Stimulated activated effector memory CD8-positive, alpha-beta T cell treated with anti-CD3 and anti-CD28 coated beads, Interleukin-12 subunit alpha, Interleukin-12 subunit beta, amount 100 ng/mL, for 72 hours (primary cell): ENCODE data around the gene CLDN9.

ENCODE experiments used
- ATAC-seq: fragments of 150-1000 bp; cut with Tn5 transposase; 2 replicates; pipeline ENCODE4 v1.10.0; 2021
- DNase-seq, 2 donors: peaks; one replicate each; pipeline ENCODE4 v3.0.0; 2021 to 2022; ENCODE audit warnings: low spot score in 2 of 2
- H3K27ac Mint-ChIP-seq: one replicate; pipeline ENCODE4 v1.8.0; 2022; ENCODE audit warnings: mild to moderate bottlenecking, mixed read lengths
- H3K36me3 Mint-ChIP-seq: one replicate; pipeline ENCODE4 v1.8.0; 2022; ENCODE audit warnings: mild to moderate bottlenecking, mixed read lengths
- H3K4me1 Mint-ChIP-seq: one replicate; pipeline ENCODE4 v1.8.0; 2022; ENCODE audit warnings: mixed read lengths
- H3K4me3 Mint-ChIP-seq: one replicate; pipeline ENCODE4 v1.8.0; 2022; ENCODE audit warnings: mild to moderate bottlenecking, mixed read lengths
- H3K9me3 Mint-ChIP-seq: one replicate; pipeline ENCODE4 v1.8.0; 2022; ENCODE audit warnings: mixed read lengths

The CLDN9 gene

DNA sequence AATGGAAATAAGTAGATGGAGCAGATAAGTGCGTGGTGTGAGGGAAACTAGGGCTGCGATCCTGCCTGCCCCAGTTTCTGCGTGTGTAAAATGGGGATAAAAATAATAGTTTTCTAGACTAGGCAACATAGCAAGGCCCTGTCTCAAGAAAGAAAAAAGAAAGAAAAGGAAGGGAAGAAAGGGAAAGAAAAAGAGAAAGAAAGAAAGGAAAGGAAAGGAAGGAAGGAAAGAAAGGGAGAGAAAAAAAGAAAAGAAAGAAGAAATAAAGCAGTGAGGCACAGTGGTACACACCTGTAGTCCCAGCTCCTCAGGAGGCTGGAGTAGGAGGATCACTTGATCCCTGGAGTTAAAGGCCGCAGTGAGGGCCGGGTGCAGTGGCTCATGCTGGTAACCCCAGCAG, 30.3 kb upstream of the CLDN9 start:
- Mint-ChIP-seq H3K27ac (no peak overlapping the region), H3K4me3 (peak overlapping the region; percentile 81)

GRCh38 chr16:2983706-2984136, 29.0 kb upstream of the CLDN9 start:
- Mint-ChIP-seq H3K9me3 (no peaks in the 10 kb centered on the region), H3K4me3 (peak overlapping the region; percentile 39), H3K4me1 (peaks cover 32% of the 10 kb centered on the region), H3K36me3 (peaks cover 24% of the 10 kb centered on the region), H3K27ac (no peak overlapping the region)
- DNase-seq, result peak; percentile 58 to 84
- ATAC-seq, result peak; percentile 67

More for the DNA sequence above, 30.3 kb upstream of the CLDN9 start:
- DNase-seq (no peak), ATAC-seq (no peak)
- Mint-ChIP-seq H3K36me3 (peaks cover 35% of the 10 kb centered on the region), H3K9me3 (no peaks in the 10 kb centered on the region), H3K4me1 (peaks cover 32% of the 10 kb centered on the region)

- Mint-ChIP-seq H3K4me1 (peaks cover 25% of the 10 kb centered on the region), H3K36me3 (peaks cover 16% of the 10 kb centered on the region), H3K4me3 (no peak overlapping the region), H3K27ac (no peak overlapping the region), H3K9me3 (no peaks in the 10 kb centered on the region)
- ATAC-seq (no peak), DNase-seq (no peak)
These were observed 27.3 kb upstream of the CLDN9 start for GRCh38 chr16:2985462-2985861.

DNA sequence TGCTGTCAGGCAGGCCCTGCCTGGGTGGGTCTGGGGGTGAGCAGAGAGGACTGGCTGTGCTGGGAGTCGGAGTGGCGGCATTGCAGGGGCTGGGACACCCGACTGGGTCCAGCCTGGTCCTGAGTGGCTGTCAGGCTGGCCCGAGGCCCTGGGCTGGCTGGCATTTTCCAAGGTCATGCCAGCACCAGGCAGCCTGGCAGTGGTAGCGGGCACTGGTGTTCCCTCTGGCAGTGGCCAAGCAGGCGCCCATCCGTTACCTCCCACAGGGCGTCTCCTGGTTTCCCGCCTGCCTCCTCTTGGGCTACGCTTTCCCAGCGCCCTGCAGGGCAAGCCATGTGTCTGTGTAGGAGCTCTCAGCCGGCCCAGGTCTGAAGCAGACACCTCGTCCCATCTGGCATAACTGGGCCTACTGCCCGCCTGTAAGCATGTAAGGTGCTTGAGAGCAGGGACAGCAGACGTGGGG, 26.8 kb upstream of the CLDN9 start:
- Mint-ChIP-seq H3K4me3 (no peak overlapping the region), H3K9me3 (no peaks in the 10 kb centered on the region), H3K4me1 (peaks cover 22% of the 10 kb centered on the region), H3K36me3 (peaks cover 11% of the 10 kb centered on the region), H3K27ac (no peak overlapping the region)
- no peak for DNase-seq
- ATAC-seq, result no peak

DNA sequence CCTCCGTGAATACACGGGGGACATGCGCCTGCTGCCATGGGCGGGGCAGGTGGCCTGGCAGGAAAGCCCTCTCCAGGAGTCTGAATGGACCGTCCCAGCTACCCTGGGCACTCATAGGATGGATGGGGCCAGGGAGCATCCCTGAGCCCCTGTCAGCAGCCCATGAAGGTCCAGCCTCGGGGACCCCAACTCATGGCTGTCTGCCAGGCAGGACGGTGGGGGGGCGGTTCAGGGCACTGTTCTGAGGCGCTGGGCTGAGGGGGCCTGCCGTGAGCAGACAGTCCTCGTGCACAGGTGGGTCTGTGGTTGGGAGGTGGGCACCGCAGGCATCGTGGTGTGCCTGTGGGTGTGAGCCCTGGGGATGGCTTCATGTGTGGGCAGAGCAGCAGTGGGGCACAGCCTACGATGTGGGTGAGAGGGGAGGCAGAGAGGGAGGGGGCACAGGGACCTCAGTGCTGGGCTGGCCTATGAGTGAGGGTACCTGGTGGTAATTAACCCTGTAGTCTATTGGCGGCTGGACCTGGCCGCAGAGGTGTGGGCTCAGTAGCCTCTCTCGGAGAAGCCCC, 26.0 kb upstream of the CLDN9 start:
- Mint-ChIP-seq H3K9me3 (no peaks in the 10 kb centered on the region), H3K4me3 (no peak overlapping the region), H3K4me1 (peaks cover 14% of the 10 kb centered on the region), H3K27ac (no peak overlapping the region), H3K36me3 (peaks cover 3% of the 10 kb centered on the region)
- DNase-seq (no peak), ATAC-seq (no peak)

DNA sequence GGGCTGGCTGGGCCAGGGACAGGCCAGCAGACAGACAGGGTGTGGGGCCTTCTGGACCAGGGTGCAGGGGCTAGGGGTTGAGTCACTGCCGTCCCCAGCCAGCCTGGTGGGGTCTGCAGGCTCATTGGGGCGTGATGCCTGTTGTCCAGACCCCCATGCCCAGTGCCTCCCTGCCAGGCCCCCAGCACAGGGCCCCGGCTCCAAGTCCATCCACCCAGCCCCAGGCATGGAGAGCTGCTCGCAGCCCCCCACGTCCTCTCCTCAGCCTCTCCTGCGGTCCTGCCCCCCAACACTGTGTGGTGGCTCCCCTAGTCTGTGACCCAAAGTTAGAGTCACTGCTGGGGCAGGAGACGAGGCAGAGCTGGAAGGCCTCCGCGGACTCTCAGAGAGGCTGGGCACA, 25.4 kb upstream of the CLDN9 start:
- H3K4me1 Mint-ChIP-seq, result peaks cover 11% of the 10 kb centered on the region
- no peaks in the 10 kb centered on the region for H3K36me3 Mint-ChIP-seq
- H3K4me3 Mint-ChIP-seq, result no peak overlapping the region
- DNase-seq (no peak), ATAC-seq (no peak)
- no peaks in the 10 kb centered on the region for H3K9me3 Mint-ChIP-seq
- no peak overlapping the region for H3K27ac Mint-ChIP-seq

- ATAC-seq (no peak), DNase-seq (no peak)
- H3K4me3 Mint-ChIP-seq, result no peak overlapping the region
- H3K9me3 Mint-ChIP-seq, result no peaks in the 10 kb centered on the region
- no peak overlapping the region for H3K27ac Mint-ChIP-seq
- peaks cover 11% of the 10 kb centered on the region for H3K4me1 Mint-ChIP-seq
- H3K36me3 Mint-ChIP-seq, result no peaks in the 10 kb centered on the region
These were observed 24.9 kb upstream of the CLDN9 start for GRCh38 chr16:2987833-2988232.

GRCh38 chr16:2988590-2989099, 24.1 kb upstream of the CLDN9 start:
- H3K9me3 Mint-ChIP-seq, result no peaks in the 10 kb centered on the region
- no peak overlapping the region for H3K27ac Mint-ChIP-seq
- peaks cover 10% of the 10 kb centered on the region for H3K4me1 Mint-ChIP-seq
- no peaks in the 10 kb centered on the region for H3K36me3 Mint-ChIP-seq
- DNase-seq, result no peak
- H3K4me3 Mint-ChIP-seq, result no peak overlapping the region
- no peak for ATAC-seq

DNA sequence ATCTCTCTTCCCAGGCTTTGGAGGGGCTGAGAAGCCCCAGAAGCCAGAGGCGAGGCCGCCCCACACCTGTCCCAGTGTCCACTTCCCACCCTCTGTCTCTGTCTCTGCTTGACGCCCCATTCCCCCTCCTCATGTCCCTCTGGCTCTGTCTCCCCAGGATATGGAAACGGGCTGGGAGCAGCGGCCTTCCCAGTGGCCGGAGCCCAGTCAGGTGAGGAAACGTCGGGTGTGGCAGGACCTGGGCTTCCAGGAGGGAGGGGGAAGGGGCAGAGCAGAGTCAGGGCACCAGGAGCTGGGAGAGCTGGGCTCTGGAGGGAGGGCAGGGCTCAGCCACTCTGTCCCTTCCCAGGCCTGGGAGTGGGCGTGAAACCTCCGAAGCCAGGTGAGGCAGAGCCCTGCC, 21.8 kb upstream of the CLDN9 start:
- no peak for DNase-seq
- H3K27ac Mint-ChIP-seq, result no peak overlapping the region
- H3K4me3 Mint-ChIP-seq, result no peak overlapping the region
- no peaks in the 10 kb centered on the region for H3K36me3 Mint-ChIP-seq
- no peak for ATAC-seq
- no peaks in the 10 kb centered on the region for H3K9me3 Mint-ChIP-seq
- peaks cover 6% of the 10 kb centered on the region for H3K4me1 Mint-ChIP-seq

- Mint-ChIP-seq H3K4me3 (no peak overlapping the region), H3K4me1 (peaks cover 1% of the 10 kb centered on the region), H3K9me3 (no peaks in the 10 kb centered on the region), H3K27ac (no peak overlapping the region), H3K36me3 (no peaks in the 10 kb centered on the region)
- ATAC-seq (no peak), DNase-seq (no peak)
These were observed 21.0 kb upstream of the CLDN9 start for GRCh38 chr16:2991566-2992261.

GRCh38 chr16:2992383-2993081, 20.2 kb upstream of the CLDN9 start:
- Mint-ChIP-seq H3K36me3 (no peaks in the 10 kb centered on the region), H3K9me3 (no peaks in the 10 kb centered on the region), H3K4me1 (no peaks in the 10 kb centered on the region), H3K4me3 (no peak overlapping the region), H3K27ac (no peak overlapping the region)
- DNase-seq (no peak), ATAC-seq (no peak)

- Mint-ChIP-seq H3K9me3 (no peaks in the 10 kb centered on the region), H3K4me1 (no peaks in the 10 kb centered on the region), H3K27ac (no peak overlapping the region), H3K4me3 (no peak overlapping the region), H3K36me3 (no peaks in the 10 kb centered on the region)
- DNase-seq, result no peak
- no peak for ATAC-seq
These were observed 16.4 kb upstream of the CLDN9 start for GRCh38 chr16:2996298-2996697.

GRCh38 chr16:2999929-3000328, 12.8 kb upstream of the CLDN9 start:
- H3K36me3 Mint-ChIP-seq, result peaks cover 6% of the 10 kb centered on the region
- DNase-seq, result no peak

GRCh38 chr16:3000540-3000939, 12.2 kb upstream of the CLDN9 start:
- no peak overlapping the region for H3K27ac Mint-ChIP-seq
- H3K4me3 Mint-ChIP-seq, result no peak overlapping the region
- ATAC-seq (no peak), DNase-seq (no peak)
- peaks cover 6% of the 10 kb centered on the region for H3K36me3 Mint-ChIP-seq
- no peaks in the 10 kb centered on the region for H3K9me3 Mint-ChIP-seq
- no peaks in the 10 kb centered on the region for H3K4me1 Mint-ChIP-seq

More at GRCh38 chr16:2999929-3000328, 12.8 kb upstream of the CLDN9 start:
- Mint-ChIP-seq H3K4me3 (no peak overlapping the region), H3K27ac (no peak overlapping the region), H3K4me1 (no peaks in the 10 kb centered on the region), H3K9me3 (no peaks in the 10 kb centered on the region)
- no peak for ATAC-seq

DNA sequence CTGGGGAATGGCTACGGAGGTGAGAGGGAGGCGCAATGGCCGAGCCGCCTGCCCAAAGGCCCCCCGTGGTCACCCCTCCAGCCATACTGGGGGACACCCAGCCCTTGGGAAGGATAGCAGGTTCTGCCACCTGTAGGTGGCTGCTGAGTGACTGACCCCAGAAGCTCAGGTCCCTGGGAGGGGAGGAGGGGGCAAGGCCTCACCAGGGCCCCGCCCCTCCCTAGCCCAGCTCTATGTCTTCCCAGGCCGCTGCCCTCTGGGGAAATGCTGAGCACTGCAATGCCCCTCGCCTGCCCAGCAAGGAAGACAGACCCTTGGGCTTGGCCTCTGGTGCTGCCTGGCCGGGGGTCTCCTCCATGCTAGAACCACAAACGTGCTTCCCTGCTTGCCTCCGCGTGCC, 11.4 kb upstream of the CLDN9 start:
- H3K27ac Mint-ChIP-seq, result no peak overlapping the region

More for the DNA sequence above, 11.4 kb upstream of the CLDN9 start:
- no peaks in the 10 kb centered on the region for H3K9me3 Mint-ChIP-seq
- DNase-seq (no peak), ATAC-seq (no peak)
- H3K4me1 Mint-ChIP-seq, result no peaks in the 10 kb centered on the region
- H3K36me3 Mint-ChIP-seq, result peaks cover 6% of the 10 kb centered on the region
- H3K4me3 Mint-ChIP-seq, result no peak overlapping the region
